GM18499 (cell line): ENCODE results near the gene PCDHGA1.
A peak's percentile ranks its signal among the peaks of the same experiment; 100 is the strongest.
"Not testable (repeated sequence)": the region's sequence is repeated elsewhere in the genome, so short reads cannot be mapped to it uniquely, and the experiment has no call there.

Experiments
- ATAC-seq: cut with Tn5 transposase; IDR thresholded peaks from one replicate; pipeline ENCODE4 v1.9.1; 2021; ENCODE audit warnings: moderate number of reproducible peaks; ENCODE audit not compliant: insufficient read depth, unreplicated experiment

Gene PCDHGA1

DNA sequence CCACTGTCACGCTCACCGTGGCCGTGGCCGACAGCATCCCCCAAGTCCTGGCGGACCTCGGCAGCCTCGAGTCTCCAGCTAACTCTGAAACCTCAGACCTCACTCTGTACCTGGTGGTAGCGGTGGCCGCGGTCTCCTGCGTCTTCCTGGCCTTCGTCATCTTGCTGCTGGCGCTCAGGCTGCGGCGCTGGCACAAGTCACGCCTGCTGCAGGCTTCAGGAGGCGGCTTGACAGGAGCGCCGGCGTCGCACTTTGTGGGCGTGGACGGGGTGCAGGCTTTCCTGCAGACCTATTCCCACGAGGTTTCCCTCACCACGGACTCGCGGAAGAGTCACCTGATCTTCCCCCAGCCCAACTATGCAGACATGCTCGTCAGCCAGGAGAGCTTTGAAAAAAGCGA lies 102.4 kb downstream of the PCDHGA1 start:
- ATAC-seq: not testable (repeated sequence)

DNA sequence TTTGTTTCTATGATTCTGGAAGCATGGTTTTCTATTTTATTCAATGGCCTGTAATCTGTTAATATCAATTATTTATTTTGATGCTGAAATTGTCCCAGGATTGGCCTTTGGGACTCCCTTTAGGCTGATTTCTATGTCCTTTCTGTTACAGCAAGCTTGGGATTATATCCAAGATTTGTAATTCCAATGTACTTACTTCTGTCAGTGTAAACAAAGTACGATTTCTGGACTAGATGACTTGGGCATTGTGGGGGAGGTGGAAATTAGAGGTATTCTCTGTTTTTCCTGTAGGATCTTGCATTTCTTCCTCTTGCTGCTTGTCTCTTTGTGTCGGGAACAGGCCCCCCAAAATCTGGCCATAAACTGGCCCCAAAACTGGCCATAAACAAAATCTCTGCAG lies 103.7 kb downstream of the PCDHGA1 start:
- no peak for ATAC-seq

DNA sequence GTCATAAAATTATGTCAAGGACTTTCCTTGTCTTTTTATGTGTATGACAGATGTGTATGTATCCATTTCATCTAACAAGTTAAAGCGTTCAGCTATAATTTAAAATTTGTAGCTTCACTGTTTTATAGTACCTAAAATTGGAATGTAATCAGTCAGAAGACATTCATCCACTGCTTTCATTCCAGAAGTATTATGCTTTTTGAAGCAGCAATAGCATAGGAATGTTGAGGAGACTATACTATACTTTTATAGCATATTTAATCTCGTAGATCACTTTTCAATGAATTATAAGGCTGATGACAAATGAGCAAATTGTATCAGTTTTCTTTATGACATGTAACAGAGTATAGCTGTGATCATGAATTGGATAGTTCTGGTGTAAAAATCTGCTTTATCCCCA lies 106.9 kb downstream of the PCDHGA1 start:
- ATAC-seq: no peak

DNA sequence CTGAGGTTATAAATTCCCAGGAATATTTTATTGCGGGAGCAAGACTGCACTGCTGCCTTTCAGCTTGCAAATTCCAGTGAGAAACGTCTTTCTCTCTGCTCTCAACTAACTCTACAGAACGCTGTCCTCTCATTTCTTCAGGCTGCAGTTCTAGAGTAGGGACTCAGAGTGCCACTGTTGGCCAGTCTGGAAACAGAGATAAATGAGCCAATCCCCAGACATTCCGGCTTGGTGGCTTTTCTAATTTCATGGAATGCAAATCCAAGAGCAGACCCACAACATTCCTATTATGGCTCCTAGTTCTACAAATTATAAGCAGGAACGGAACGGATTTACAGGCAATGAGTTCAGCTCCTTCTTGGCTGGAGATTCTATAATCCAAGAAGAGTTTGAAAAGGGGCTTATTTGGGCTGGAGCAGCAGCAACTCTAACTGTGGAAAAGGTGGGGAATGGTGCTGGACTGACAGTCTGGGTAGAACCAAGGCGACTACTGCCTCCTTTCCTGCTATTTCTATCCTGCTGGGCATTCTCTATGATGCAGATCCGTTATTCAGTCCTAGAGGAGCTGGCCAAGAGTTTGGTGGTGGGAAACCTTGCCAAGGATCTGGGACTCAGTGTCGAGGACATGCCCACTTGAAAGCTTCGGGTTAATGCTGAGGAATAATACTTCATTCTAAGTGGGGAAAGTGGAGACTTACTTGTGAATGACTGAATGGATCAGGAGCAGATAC lies 109.3 kb downstream of the PCDHGA1 start:
- ATAC-seq: no peak

DNA sequence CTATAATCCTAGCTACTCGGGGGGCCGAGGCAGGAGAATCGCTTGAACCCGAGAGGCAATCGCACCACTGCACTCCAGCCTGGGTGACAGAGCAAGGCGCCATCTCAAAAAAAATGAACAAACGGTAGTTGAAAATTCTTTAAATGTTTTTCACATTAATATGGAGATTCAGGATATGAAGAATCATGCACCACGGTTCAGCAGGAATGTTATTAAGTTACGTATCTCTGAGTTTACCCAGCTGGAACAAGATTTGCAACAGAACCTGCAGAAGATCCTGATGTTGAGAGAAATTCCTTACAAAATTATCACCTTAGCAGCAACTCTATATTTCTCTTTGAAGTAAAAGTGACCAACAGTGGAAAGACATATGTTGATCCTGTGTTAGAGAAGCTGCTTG lies 110.0 kb downstream of the PCDHGA1 start:
- no peak for ATAC-seq

DNA sequence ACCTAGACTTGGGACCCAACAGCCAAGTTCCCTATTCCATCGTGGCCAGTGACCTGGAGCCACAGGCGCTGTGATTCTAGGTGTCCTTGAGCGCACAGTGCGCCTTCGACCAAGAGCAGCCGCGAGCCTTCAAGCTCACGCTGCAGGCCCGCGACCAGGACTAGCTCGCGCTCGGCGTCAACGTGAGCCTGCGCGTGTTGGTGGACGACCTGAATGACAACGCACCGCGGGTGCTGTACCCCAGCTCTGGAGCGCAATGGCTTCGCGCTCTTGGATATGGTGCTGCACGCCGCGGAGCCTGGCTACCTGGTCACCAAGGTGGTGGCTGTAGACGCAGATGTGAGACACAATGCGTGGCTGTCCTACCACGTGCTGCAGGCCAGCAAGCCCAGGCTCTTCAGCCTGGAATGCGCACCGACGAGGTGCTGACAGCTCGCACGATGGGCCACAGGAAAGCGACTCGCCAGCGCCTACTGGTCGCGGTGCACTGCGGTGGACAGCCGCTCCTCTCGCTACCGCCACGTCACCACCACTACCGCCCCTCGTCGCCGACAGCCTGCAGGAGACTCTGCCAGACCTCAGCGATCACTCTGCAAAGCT lies 111.4 kb downstream of the PCDHGA1 start:
- ATAC-seq: no peak

DNA sequence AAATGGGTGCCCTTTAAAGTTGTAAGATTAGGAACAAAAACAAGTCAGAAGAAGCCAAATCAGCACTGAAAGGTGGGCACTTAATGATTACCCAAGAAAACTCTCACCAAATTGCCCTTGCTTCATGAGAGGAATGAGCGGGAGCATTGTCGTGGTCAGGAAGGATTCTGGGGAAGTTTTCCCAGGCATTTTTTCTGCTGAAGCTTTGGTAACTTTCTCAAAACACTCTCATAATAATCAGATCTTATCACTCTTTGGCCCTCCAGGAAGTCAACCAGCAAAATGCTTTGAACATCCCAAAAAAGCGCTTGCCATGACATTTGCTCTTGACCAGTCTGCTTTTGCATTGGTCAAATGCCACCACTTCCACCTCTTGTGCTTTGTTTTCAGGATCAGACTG lies 135.0 kb downstream of the PCDHGA1 start:
- no peak for ATAC-seq

DNA sequence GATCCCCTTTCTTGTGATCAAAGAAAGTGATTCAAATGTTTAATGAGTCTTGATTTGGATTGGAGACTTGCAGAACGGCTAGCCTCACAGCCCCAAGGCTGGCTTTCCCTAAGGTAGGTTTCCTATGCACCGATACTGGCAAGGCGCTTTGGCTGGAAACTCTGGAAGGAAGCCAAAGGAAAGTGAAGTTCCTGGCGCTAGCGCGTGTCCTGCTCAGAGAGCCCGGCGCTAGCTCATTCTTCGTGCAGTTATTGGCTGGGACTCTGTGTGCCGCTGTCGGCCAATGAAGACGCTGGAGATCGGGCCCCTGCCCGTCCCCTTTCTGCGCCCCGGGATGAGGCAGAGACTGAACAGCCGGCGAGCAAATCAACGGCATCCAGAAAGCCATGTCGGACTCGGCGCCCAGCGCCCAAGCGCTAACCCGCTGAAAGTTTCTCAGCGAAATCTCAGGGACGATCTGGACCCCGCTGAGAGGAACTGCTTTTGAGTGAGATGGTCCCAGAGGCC lies 145.4 kb downstream of the PCDHGA1 start, which contains the start of gene PCDHGC3:
Gene PCDHGC3 (plus strand): TSS at position 342 of the 507 bp plus-strand sequence. CDS start 151 bp downstream, at position 493.
- peak; percentile 99 for ATAC-seq

DNA sequence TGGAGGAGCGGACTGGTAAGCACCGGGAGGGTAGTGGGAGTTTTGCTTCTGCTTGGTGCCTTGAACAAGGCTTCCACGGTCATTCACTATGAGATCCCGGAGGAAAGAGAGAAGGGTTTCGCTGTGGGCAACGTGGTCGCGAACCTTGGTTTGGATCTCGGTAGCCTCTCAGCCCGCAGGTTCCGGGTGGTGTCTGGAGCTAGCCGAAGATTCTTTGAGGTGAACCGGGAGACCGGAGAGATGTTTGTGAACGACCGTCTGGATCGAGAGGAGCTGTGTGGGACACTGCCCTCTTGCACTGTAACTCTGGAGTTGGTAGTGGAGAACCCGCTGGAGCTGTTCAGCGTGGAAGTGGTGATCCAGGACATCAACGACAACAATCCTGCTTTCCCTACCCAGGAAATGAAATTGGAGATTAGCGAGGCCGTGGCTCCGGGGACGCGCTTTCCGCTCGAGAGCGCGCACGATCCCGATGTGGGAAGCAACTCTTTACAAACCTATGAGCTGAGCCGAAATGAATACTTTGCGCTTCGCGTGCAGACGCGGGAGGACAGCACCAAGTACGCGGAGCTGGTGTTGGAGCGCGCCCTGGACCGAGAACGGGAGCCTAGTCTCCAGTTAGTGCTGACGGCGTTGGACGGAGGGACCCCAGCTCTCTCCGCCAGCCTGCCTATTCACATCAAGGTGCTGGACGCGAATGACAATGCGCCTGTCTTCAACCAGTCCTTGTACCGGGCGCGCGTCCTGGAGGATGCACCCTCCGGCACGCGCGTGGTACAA lies 146.0 kb downstream of the PCDHGA1 start:
- no peak for ATAC-seq

DNA sequence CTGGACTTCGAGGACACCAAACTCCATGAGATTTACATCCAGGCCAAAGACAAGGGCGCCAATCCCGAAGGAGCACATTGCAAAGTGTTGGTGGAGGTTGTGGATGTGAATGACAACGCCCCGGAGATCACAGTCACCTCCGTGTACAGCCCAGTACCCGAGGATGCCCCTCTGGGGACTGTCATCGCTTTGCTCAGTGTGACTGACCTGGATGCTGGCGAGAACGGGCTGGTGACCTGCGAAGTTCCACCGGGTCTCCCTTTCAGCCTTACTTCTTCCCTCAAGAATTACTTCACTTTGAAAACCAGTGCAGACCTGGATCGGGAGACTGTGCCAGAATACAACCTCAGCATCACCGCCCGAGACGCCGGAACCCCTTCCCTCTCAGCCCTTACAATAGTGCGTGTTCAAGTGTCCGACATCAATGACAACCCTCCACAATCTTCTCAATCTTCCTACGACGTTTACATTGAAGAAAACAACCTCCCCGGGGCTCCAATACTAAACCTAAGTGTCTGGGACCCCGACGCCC lies 146.8 kb downstream of the PCDHGA1 start:
- ATAC-seq: no peak

DNA sequence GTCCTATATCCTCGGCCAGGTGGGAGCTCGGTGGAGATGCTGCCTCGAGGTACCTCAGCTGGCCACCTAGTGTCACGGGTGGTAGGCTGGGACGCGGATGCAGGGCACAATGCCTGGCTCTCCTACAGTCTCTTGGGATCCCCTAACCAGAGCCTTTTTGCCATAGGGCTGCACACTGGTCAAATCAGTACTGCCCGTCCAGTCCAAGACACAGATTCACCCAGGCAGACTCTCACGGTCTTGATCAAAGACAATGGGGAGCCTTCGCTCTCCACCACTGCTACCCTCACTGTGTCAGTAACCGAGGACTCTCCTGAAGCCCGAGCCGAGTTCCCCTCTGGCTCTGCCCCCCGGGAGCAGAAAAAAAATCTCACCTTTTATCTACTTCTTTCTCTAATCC lies 147.5 kb downstream of the PCDHGA1 start:
- no peak for ATAC-seq

DNA sequence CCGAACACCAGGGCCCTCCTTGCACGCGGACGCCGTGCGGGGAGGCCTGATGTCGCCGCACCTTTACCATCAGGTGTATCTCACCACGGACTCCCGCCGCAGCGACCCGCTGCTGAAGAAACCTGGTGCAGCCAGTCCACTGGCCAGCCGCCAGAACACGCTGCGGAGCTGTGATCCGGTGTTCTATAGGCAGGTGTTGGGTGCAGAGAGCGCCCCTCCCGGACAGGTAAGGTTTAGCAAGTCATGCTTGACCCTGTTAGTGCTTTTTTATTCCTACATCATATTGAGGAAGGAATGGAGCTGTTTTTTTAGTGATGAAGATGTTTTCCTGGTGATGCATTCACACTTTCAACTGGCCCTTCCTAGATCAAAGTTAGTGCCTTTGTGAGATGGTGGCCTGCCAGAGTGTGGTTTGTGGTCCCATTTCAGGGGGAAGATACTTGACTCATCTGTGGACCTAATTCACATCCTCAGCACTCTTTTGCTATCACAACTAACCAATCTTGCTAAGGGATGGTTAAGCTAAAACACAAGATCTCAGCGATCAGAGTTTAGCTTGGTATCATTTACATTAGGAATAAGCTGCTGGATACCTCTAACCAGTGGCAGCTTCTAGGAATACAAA lies 148.1 kb downstream of the PCDHGA1 start:
- no peak for ATAC-seq

DNA sequence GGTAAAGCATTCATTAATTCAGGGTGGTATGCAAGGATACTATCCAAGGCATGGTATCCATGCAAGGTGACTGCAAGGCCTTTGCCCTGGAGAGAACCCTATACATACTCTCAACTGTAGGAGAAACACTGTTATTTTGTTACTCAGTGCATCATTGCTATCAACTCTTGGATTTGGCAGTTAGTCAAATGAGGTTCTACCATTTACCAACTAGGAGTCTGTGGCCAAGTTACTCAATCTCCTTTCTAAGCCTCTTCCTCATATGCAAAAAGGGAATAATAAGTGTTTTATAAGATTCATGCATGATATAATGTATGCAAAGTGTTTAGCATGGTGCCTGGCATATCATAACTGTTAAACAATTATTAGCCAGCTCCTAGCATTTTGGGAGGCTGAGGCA lies 149.5 kb downstream of the PCDHGA1 start:
- ATAC-seq: no peak

DNA sequence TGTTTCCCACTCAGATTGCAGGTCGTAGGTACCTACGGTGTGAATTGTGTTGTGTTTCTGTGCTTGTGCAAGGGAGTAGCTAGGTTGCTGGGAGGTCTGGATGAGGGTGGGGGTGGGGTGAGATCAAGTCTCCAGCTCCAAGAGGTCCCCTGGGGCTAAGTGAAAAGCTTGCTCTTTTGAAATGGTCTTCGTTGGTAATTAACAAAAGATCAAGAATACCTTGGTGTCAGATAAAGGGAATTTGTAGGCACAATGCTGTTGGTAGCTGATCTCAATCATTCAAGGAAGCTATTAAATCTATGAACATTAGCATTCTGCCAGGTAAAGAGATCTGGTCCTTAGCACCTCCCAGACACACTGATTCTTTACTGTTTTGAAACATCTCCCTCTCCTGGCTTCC lies 153.6 kb downstream of the PCDHGA1 start:
- ATAC-seq: no peak

DNA sequence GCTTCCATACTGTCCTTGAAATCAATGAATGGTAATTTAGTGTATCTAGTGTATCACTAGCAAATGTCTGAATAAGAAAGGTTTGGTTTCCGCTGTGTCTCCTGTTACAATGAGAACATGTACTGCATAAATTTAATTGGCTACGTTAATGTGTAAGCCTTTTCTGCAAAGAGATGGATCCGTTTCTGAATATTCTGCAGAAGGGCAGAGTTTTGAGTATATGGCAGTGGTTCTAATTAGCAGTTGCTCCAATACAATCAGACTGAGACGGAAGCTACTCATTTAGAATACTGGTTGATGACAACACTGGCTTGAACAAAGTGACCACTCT lies 154.0 kb downstream of the PCDHGA1 start:
- no peak for ATAC-seq

DNA sequence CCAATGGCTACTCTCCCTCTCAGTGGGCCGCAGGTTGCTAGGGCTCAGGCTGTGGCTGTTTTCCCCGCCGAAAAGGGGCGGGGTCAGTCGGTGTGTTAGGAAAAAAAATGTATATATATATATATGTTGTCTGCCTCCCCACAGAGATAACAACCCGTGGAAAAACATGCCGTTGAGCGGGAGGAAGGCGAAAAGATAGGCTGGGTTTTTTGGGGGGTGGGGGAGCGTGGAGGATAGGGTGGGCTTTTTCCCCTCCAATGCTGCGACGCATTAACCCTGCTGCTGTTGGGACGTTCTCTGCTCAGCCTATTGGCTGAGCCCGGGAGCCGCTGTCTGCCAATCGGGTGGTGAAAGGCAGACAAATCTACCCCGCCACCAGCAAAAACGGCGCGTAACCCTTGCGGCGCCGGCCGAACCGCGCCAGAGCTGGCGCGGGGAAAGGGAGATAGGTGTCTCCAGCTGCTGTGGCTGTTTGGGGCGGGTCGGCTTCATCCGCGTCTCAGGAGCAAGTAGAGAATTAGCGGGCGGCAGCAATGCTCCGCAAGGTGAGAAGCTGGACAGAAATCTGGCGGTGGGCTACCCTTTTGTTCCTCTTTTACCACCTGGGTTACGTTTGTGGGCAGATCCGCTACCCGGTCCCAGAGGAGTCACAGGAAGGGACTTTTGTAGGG lies 154.5 kb downstream of the PCDHGA1 start, which contains the start of gene PCDHGC4:
Gene PCDHGC4 (plus strand): TSS at position 390 of the 671 bp plus-strand sequence. CDS start 144 bp downstream, at position 534.
- no peak for ATAC-seq

DNA sequence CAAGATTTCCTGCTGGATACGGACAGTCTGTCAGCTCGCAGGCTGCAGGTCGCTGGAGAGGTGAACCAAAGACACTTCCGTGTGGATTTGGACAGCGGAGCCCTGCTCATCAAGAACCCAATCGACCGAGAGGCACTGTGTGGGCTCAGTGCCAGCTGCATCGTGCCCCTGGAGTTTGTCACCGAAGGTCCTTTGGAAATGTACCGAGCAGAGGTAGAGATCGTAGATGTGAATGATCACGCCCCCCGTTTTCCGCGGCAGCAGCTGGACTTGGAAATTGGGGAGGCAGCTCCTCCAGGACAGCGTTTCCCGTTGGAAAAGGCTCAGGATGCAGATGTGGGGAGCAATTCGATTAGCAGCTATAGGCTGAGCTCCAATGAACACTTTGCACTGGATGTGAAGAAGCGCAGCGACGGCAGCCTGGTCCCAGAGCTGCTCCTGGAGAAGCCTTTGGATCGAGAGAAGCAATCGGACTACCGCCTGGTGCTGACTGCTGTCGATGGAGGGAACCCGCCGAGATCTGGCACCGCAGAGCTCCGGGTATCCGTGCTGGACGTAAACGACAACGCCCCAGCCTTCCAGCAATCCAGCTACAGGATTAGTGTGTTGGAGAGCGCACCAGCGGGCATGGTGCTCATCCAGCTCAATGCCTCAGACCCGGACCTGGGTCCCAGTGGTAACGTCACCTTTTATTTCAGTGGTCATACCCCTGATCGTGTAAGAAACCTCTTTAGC lies 155.2 kb downstream of the PCDHGA1 start:
- ATAC-seq: no peak

DNA sequence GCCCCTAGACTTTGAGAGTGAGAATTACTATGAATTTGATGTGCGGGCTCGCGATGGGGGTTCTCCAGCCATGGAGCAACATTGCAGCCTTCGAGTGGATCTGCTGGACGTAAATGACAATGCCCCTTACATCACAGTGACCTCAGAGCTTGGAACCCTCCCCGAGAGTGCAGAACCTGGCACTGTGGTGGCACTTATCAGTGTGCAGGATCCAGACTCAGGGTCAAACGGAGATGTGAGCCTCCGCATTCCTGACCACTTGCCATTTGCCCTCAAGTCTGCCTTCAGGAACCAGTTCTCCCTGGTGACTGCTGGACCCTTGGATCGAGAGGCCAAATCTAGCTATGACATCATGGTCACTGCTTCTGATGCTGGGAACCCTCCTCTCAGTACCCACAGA lies 155.8 kb downstream of the PCDHGA1 start:
- no peak for ATAC-seq

DNA sequence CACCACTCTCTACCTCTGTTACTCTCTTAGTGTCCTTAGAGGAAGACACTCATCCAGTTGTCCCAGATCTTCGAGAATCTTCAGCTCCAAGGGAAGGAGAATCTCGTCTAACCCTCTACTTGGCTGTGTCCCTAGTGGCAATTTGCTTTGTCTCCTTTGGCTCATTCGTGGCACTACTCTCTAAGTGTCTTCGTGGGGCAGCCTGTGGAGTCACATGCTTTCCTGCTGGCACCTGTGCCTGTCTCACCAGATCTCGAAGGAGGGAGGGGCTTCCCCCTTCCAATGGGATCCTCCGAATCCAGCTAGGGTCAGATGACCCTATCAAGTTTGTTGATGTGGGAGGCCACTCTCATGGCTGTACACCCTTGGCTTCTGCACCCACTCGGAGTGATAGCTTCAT lies 156.8 kb downstream of the PCDHGA1 start:
- no peak for ATAC-seq
